ENCODE measurements around the gene DHRSX.
"Not testable (repeated sequence)": the region's sequence is repeated elsewhere in the genome, so short reads cannot be mapped to it uniquely, and the experiment has no call there.

- not testable (repeated sequence) for TF ChIP-seq POLR2A (IDR thresholded peaks at IDR 0.05)
- TF ChIP-seq, protein P1, sequence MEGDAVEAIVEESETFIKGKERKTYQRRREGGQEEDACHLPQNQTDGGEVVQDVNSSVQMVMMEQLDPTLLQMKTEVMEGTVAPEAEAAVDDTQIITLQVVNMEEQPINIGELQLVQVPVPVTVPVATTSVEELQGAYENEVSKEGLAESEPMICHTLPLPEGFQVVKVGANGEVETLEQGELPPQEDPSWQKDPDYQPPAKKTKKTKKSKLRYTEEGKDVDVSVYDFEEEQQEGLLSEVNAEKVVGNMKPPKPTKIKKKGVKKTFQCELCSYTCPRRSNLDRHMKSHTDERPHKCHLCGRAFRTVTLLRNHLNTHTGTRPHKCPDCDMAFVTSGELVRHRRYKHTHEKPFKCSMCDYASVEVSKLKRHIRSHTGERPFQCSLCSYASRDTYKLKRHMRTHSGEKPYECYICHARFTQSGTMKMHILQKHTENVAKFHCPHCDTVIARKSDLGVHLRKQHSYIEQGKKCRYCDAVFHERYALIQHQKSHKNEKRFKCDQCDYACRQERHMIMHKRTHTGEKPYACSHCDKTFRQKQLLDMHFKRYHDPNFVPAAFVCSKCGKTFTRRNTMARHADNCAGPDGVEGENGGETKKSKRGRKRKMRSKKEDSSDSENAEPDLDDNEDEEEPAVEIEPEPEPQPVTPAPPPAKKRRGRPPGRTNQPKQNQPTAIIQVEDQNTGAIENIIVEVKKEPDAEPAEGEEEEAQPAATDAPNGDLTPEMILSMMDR (IDR thresholded peaks at IDR 0.05): not testable (repeated sequence)
Measured at GRCh38 chrX:2350703-2351102, 150.1 kb downstream of the DHRSX start.

Data from prostate gland (tissue), 2 donors.